GM19238 (cell line): Measurements from ENCODE around the gene EHBP1.

ENCODE experiments used
- DNase-seq: peaks from one replicate; pipeline ENCODE4 v3.0.0; 2011; ENCODE audit warnings: low spot score; ENCODE audit not compliant: insufficient read length

EHBP1 gene

DNA sequence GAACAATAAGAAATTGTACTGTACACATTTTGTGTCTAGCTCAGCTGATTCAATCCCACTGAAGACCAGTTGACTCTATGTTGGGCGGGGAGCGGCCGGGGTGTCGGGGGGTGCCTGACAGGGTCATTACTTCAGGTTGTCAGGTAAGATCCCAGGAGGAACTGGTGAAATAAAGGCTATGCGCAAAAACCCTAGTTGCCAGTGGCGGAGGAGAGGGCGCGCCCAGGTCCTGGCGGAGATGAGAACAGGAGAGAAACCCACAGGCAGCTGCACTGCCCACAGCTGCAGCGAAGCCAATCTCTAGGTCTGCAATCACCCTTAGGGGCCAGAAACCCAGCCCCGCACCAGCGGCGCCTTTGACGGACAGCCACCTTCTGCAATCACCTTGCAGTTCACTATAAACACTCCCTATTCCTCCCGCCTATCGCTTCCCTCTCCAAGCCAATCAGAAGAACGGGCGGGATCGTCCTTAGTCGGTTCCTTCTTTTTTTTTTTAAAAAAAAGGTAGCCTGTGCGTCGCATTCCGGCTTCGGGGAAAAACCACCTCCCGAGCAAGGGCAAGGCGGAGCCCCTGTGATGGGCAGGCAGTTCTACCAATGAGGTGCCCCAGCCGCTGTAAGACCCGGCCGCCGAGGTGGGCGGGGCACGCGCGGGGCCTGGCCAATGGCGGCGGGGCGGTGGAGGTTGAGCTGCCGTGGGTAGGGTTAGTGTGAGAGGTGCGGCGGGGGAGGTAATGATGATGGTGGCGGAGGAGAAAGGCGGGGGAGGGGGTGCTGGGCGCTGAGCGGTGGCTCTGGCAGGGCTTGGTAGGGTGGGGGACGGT, at the start of gene EHBP1:
Gene EHBP1, plus strand, starts transcription at position 707 of the 823 bp plus-strand sequence. CDS start 1,479 bp downstream, outside the sequence.
- DNase-seq = peak; percentile 87

DNA sequence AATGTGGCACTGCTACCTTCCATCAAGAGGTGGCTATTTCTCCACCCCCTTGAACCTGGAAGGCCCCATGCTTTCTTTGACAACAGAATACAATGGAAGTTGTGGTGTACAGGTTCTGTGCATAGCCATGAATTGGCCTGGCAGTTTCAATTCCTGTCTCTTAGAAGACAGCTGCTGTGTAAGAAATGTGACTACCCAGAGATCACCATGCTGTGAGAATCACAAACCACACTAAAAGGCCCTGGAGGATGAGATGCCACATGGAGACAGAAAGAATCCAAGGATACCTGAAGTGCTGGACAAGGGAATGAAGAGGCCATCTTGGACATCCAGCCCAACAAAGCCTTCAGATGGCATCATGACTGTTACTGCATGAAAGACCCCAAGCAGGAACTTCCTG, 47.7 kb upstream of the EHBP1 start:
- no peak for DNase-seq

DNA sequence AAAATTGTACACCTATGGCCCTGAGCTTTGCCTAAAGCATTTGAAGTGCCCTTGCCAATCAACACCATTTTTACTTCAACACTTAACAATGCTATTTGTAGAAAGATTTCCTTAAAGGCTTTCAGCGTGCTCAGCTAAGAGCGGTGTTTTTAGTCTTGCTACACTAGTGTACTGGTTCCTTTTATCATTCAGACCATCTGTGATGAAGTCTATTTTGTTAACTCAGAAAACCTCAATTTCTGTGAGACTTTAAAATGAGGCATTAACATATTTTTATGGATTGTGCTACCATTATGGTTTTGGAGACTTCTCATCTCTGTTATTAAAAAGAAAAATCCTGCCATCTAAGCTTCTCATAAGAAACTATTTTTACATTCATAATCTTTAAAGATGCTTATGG, 46.6 kb upstream of the EHBP1 start:
- DNase-seq = no peak

DNA sequence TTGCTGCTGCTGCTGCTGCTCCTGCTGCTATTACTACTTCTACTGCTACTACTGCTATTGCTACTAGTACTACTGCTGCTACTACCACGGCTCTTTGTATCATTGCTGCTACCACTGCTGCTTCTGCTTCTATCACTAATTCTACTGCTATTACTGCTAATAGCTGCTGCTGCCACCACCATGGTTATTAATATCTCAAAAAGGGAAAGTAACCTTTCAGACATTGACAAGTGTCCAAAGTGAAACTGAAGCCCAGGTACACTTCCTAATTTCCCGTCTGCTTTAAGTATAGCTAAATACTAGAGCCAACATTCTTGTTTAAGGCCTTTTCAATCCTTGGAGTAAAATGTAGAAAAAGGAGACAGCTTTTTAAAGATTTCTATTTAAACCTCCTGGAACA, 45.4 kb upstream of the EHBP1 start:
- no peak for DNase-seq

DNA sequence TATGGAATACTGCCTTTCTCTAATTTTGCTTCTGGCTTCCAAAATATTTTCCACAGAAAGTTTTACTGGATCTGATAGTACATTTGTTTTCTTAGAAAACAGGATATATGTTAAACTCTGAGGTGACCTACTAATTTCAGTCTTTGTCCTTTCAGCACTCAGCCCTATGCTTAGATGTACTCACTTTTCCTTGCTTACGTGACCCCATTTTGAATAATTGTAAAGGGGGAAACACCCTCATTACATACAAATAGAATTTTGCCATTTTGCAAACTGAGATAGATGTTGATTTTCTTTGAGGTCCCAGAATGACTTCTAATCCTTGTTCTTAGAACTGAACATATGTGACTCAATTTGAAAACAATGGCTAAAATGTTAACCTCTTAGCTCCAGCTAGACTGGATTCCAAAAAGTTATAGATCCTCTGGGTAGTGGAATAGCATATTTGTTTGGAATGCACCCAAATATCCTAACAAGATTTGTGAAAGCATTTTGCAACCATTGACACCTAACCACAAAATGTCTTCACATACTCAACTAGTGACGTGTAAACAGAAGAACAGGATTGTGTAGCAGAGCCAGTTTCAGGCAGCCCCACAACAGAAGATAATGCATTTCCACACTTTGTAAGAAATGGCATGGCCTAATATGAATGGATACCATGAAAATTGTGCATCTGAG, 44.8 kb upstream of the EHBP1 start:
- DNase-seq = no peak

DNA sequence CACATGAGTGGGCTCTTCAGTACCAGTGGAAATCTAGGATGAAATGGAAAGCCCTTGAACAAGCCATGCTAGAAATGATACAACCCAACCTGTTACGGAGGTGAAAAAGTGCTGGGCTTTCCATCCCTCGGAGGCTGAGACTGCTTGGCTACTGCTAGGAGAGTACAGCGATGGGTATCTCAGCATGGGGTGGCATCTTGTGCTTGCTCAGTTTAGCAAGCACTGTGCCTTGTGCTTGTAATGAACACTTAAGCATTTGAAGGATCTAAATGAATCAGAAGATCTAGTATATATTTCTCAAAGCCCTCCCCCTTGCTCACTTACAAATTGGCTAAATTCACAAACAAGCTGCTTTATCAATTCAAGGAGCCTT, 44.3 kb upstream of the EHBP1 start:
- no peak for DNase-seq

DNA sequence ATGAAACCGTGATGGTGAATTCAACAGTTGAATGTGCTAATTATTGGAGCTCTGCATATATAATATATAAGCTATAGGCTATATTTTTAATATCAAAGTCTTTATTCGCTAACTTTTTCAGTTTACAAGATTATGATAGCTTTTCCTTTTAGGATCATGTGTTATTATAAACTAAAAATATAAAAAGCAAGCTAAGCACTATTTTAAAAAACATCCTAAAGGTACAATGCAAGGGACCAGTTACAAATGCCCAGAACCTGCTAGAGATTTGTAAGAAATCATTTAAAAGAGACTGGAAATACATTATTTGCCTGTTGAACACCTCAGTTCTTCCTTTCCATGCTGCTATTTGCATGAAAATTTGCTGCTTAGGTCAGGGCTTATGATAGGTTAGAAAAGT, 43.4 kb upstream of the EHBP1 start:
- no peak for DNase-seq

DNA sequence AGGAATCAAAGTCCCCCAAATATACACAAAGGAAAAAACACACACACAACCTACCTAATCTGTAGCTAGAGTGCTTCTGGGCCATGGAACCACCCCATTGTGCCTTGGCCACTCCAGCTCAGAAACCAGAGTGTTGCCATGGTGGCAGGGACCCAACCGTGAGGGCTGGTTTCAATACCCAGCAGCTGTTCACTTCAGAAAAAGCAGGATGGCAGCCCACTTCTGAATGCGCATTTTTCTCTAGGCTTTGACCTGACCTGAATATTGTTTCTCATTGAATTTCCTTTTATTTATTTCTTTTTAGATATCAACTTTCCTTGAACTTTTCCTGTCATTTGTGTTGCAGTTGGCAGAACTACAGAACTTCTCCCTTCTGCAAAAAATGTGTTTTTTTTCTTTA, 43.0 kb upstream of the EHBP1 start:
- DNase-seq = no peak

DNA sequence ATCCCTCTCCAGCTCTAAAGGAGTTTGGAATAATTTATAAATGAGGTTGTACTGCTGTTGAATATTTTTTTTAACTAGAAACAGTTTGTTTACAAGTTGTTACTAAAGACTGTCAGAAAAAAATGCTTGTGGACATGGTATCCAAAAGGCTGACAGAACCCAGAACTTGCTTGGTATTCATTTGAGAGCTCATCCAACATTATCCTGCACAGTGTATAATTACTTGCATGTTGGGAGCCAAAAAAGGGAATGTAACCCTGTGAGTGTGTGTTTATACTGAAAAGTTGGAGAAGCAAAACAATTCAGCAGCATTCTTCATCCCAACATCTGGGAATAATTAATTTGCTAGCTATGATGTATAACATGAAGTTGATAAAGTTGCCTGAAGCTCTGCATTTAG, 42.1 kb upstream of the EHBP1 start:
- no peak for DNase-seq

DNA sequence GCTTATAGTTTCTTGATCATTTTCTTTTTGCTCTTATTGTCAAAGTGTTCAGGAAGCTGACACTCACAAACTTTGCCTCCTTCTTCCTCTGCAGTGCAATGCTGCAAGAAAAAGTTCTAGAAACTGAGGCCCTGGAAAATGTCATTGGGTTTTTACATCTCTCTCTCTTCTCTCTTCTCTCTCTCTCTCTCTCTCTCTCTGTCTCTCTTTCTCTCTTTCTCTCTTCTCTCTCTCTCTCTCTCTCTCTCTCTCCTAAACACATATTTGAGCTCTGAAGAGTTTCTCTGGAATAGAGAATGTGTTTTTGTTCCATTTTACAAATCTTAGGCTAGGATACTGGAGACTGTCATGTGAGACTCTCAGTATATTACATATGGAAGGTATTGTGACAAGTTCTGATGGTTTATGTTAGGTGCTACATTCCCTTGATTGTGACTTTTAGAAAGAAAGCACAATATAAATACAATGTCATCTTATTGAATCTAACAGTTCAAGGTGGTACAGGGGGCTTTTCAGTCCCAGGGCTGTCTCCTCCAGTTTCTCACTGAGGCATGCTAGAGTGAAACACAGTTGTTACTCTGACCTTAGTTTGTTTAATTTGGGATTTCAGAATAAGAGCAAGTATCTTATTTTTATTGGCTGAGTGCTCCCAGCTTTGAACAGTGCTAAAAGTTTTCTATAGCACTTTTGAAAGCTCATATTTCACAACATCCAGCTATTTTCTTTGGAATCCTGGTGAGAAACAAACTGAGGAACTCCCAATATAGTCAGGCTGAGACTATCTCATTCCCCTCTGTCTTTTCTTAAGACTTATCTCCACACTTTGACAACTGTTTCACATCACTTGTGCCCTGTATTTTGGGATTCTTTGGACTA, 41.4 kb upstream of the EHBP1 start:
- DNase-seq = no peak

DNA sequence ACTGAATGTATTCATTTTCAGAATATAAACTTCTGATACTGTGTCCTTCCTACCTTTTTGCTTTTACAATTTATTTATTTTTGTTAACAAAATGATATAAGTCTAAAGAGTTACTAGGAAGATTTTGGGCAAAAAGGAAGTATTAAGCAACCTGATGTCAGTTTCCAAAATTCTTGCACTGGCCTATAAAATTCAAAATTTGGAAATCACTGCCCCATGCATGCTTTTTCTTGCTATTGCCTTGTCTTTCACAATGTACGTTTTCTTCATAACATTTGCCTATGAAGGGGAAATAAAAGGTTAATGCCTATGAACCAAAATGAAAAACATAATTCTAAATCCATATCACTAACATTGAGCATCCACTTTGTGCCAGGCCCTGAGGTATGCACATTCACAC, 40.1 kb upstream of the EHBP1 start:
- no peak for DNase-seq

DNA sequence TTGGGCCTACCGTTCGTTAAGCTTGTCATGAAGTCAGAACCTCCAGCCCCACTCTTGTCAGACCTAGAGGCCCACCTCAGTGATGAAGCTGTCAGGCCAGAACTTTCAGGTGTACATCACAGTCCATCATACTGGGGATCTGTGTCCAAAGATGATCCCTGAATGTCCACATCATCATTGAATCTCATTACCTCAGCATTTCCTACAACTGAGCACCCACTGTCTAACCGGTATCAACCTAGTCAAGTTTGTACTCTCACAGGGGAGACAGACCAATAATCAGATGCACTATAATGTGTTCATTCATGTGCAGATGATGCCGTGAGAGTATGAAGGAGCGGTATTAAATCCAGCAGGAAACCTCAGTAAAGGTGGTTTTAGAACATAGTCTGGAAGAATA, 36.3 kb upstream of the EHBP1 start:
- no peak for DNase-seq

DNA sequence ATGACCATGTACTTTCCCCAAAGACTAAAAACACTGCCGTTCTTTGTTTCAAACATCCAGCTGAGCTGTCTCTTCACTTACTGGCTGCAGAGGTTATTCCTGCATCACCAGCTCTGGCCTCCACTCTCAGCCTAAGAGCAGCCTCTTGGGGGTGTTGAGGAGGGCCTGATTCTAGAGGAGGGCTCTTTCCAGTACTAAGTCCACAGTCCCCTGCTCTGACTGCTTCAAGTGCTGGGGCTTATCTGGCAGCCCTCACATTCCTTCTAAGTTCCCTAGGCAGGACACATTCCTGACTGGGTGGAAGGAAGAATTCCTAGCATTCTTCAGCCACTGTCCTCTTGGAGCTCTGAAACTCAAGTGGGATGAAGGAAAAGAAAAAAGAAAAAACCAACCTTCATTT, 32.9 kb upstream of the EHBP1 start:
- DNase-seq = no peak

DNA sequence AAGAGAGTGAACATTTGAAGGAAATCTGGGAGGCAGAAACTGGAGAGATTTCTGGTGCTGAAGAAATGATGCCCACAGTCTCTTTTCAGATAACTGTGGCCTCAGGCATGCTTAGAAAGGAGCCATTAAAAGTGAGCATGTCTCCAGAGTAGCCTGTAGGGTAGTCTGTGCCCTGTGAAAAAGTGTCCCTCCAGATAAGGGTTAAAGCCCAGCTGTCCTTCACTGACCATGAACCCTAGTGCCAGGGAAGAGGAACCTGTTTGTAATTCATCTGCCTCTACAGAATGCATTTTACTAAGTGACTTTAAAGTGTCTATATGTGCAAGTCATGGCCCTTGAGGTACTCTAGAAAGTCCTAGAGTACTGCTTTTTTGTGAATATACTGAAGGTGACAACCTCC, 30.5 kb upstream of the EHBP1 start:
- no peak for DNase-seq

DNA sequence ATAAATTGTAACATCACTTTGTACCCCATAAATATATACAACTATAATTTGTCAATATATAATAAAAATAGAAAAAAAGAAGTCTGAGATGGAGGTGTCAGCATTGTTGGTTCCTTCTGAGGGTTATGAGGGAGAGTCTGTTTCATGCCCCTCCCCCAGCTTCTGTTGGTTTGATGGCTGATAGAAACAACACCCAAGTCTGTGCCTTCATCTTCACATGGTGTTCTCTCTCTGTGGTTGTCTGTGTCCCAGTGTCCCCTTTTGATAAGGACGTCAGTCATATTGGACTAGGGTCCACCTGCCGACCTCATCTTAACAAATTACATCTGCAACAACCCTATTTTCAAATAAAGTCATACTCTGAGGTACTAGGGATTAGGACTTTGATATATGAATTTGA, 20.3 kb upstream of the EHBP1 start:
- no peak for DNase-seq

DNA sequence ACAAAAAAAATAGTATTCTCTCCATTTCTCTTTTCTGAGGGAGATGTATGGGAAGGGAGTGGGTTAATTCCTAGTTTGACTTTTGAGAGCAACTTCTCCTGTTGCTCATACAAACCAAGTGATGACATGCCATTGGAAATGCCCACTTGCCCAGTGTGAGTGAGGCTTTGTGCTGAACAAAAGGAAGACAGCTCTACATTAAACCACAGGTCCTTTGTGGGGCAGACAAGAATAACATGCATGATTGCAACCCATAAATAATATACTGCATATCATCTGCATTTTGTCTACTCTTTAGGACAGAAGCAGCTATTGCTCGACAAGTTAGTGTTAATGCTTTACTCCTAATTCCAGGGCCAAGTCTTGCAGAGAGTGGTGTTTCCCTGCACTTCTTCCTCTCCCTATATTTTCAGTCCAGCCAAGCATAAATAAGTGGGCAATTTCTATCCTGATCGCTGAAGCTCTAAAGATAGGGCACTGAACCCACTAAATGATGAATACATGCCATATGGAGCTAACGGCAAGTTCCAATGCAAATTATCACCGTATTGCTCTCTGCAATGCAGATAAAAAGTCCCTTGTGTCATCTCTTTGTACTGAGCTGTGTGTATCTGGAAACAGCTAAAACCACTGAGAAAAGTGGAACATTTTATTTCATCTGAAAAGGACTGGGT, 19.4 kb upstream of the EHBP1 start:
- DNase-seq = no peak

DNA sequence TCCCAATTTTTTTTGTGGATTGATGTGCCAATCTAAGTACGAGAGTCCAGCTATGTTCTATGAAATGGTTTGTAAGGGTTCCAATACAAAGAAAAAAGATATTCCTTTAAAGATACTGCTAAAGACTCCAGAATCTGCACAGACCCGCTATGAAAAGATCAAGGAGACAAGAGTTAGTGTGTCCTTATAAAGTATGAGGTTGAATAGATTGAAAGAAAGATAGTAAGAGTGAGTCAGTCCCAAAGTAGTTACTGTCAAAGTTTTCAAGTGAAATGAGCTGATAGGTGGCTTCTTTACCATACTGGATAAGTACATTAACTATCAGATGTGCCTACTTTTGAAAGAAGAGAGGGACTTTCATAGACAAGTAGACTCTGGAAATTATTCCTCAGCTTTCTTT, 17.9 kb upstream of the EHBP1 start:
- DNase-seq = no peak

DNA sequence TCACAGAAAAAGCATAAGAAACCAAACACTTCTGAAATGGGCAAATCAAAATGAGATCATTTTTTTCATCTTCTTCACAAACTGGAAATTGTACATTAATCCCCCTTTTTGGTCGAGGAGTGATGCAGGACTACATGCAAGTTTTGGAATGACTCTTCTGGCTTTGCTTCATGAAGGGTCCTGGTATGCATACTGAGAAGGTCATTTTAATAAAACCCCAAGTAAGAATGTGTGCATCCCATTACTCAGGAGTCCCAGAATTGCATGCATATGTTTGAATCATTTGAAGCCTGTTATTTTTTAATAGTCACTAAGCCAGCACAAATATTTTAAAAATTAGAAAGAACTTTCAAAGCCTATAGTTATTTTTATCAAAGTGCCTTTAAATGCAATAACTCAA, 16.7 kb upstream of the EHBP1 start:
- DNase-seq = no peak

DNA sequence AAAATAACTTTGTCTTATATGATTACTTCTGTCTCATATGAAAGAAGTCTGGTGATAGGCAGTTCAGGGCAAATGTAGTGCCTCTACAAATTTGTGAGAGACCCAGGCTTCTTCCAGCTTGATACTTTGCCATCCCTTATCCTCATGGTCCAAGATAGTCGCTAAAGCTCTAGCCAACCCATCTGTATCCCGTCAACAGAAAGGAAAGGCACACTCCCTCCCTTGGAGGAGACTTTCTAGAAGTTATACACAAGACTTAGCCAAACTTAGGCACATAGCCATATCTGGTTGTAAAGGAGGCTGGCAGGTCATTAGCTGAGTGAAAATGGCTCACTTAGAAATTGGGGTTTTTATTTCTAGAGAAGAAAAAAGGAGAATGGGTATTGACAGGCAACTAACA, 14.3 kb upstream of the EHBP1 start:
- no peak for DNase-seq

DNA sequence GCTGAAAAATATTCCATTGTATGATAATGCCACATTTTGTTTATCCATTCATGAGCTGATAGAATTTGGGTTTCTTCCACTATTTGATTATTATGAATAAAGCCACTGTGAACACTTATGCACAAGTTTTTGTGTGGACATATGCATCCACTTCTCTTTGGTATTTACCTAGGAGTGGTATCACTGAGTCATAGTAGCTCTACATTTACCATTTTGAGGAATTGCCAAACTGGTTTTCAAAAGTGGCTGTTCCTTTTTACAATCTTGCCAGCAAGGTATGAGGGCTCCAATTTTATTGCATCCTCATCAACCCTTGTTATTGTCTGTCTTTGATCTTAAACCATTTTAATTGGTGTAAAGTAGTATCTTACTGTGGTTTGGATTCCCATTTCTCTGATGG, 13.3 kb upstream of the EHBP1 start:
- DNase-seq = no peak

DNA sequence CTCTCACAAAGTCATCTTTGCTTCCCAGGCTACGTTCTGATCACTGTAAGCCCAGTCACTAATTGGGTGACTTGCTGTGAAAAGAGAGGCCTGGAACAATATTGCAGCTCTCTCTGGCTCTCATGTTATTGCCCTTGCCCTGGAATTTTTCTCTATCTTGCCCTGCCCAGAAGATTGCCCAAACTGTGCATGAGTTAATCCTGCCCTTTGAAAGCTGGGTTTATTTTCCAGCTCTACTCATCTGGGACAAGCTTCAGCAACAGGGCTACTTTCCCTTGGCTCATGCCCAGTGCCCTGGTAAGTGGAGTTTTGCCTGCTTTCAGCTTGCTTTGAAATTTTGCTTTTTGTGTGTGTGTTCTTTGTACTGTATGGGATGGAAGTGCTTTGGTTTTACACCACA, 6.9 kb upstream of the EHBP1 start:
- DNase-seq = no peak

DNA sequence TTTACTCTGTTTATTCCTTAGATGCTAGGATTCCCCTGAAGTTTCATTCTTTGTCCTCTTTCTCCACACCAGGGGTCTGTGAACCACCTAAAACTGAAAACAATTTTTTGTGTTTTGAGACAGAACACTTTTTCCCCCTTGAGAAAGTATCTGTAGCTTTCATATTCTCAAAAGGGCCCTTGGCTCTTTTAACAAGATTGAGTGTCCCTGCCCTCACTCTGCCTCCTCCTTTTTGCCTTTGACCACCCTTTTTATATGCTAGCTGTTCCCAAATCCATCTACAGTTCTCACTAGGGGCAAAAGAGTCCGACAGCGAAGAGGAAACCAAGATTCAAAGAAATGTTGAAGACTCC, 883 bp upstream of the EHBP1 start:
- no peak for DNase-seq
